H9 (cell line): ENCODE measurements around the gene VSX1. TPM values are rescaled to one million over a fixed set of nuclear protein-coding genes. Genes with fewer than 3 reads are reported as not detected.

Experiments
- DNase-seq: peaks from one replicate; pipeline ENCODE4 v3.0.0-alpha.2; 2017
- H2AFZ ChIP-seq: one replicate; pipeline ENCODE4 v1.6.1; 2013; ENCODE audit warnings: mild to moderate bottlenecking, low read length, control low read depth, moderate library complexity
- H2AK5ac ChIP-seq: 2 replicates; pipeline ENCODE4 v1.6.1; 2013; ENCODE audit warnings: low read length, control low read depth, mixed read lengths; ENCODE audit not compliant: insufficient read length
- H2BK120ac ChIP-seq: one replicate; pipeline ENCODE4 v1.6.1; 2013; ENCODE audit warnings: low read depth, mild to moderate bottlenecking, low read length, control low read depth, inconsistent platforms; ENCODE audit not compliant: poor library complexity, severe bottlenecking
- H2BK12ac ChIP-seq: 2 replicates; pipeline ENCODE4 v1.6.1; 2013; ENCODE audit warnings: low read length, control low read depth, mixed read lengths, low read depth; ENCODE audit not compliant: insufficient read length
- H2BK15ac ChIP-seq: 2 replicates; pipeline ENCODE4 v1.6.1; 2013; ENCODE audit warnings: low read depth, low read length, control low read depth
- H2BK20ac ChIP-seq: one replicate; pipeline ENCODE4 v1.6.1; 2013; ENCODE audit warnings: low read depth, mild to moderate bottlenecking, low read length, control low read depth, inconsistent platforms; ENCODE audit not compliant: poor library complexity, severe bottlenecking
- H2BK5ac ChIP-seq: 2 replicates; pipeline ENCODE4 v1.6.1; 2013; ENCODE audit warnings: low read length, control low read depth, mixed read lengths; ENCODE audit not compliant: insufficient read length
- H3K14ac ChIP-seq: 2 replicates; pipeline ENCODE4 v1.6.1; 2013; ENCODE audit warnings: low read length, control low read depth; ENCODE audit not compliant: insufficient read depth
- H3K18ac ChIP-seq: 2 replicates; pipeline ENCODE4 v1.6.1; 2013; ENCODE audit warnings: low read depth, mild to moderate bottlenecking, mixed read lengths, low read length, control low read depth; ENCODE audit not compliant: insufficient read length
- H3K23ac ChIP-seq: 2 replicates; pipeline ENCODE4 v1.6.1; 2013; ENCODE audit warnings: low read length, control low read depth, mixed read lengths, low read depth; ENCODE audit not compliant: insufficient read length
- H3K23me2 ChIP-seq: 2 replicates; pipeline ENCODE4 v1.6.1; 2013; ENCODE audit warnings: low read depth, mild to moderate bottlenecking, mixed read lengths, low read length, control low read depth; ENCODE audit not compliant: insufficient read length, poor library complexity, severe bottlenecking
- H3K27ac ChIP-seq: 2 replicates; pipeline ENCODE4 v1.5.1; 2013; ENCODE audit warnings: low read length, control low read depth, mixed read lengths, low read depth; ENCODE audit not compliant: insufficient read length
- H3K27me3 ChIP-seq: 2 replicates; pipeline ENCODE4 v1.6.1; 2013; ENCODE audit warnings: low read length, control low read depth, inconsistent platforms; ENCODE audit not compliant: insufficient read depth
- H3K4ac ChIP-seq: 2 replicates; pipeline ENCODE4 v1.6.1; 2013; ENCODE audit warnings: low read depth, mild to moderate bottlenecking, control low read depth, inconsistent platforms, low read length, moderate library complexity
- H3K4me1 ChIP-seq: 2 replicates; pipeline ENCODE4 v1.6.1; 2013; ENCODE audit warnings: low read length, control low read depth, inconsistent platforms; ENCODE audit not compliant: insufficient read depth
- H3K4me2 ChIP-seq: 2 replicates; pipeline ENCODE4 v1.6.1; 2013; ENCODE audit warnings: low read length, control low read depth, mixed read lengths; ENCODE audit not compliant: insufficient read length, insufficient read depth
- H3K56ac ChIP-seq: 2 replicates; pipeline ENCODE4 v1.6.1; 2013; ENCODE audit warnings: low read depth, mild to moderate bottlenecking, mixed read lengths, low read length, control low read depth; ENCODE audit not compliant: insufficient read length
- H3K79me1 ChIP-seq: 2 replicates; pipeline ENCODE4 v1.6.1; 2013; ENCODE audit warnings: low read depth, mild to moderate bottlenecking, moderate library complexity, low read length, control low read depth, inconsistent platforms; ENCODE audit not compliant: insufficient read depth, poor library complexity, severe bottlenecking
- H3K79me2 ChIP-seq: 2 replicates; pipeline ENCODE4 v1.6.1; 2013; ENCODE audit warnings: low read length, control low read depth, inconsistent platforms; ENCODE audit not compliant: insufficient read depth
- H3K9ac ChIP-seq: 2 replicates; pipeline ENCODE4 v1.6.1; 2013; ENCODE audit warnings: low read length, control low read depth, mixed read lengths; ENCODE audit not compliant: insufficient read length; ENCODE audit errors: extremely low read depth
- H3K9me3 ChIP-seq: one replicate; pipeline ENCODE4 v1.6.1; 2013; ENCODE audit warnings: low read depth, low read length, inconsistent platforms; ENCODE audit not compliant: control insufficient read depth
- H3T11ph ChIP-seq: one replicate; pipeline ENCODE4 v1.6.1; 2013; ENCODE audit warnings: mild to moderate bottlenecking, low read length, control low read depth, inconsistent platforms
- H4K20me1 ChIP-seq: one replicate; pipeline ENCODE4 v1.6.1; 2013; ENCODE audit not compliant: control insufficient read depth, insufficient read length, insufficient read depth
- H4K5ac ChIP-seq: 2 replicates; pipeline ENCODE4 v1.6.1; 2013; ENCODE audit warnings: low read depth, mild to moderate bottlenecking, mixed read lengths, low read length, control low read depth; ENCODE audit not compliant: insufficient read length
- H4K8ac ChIP-seq: replicated peaks from 2 replicates; pipeline ENCODE4 v1.6.1; 2013; ENCODE audit warnings: low read length, control low read depth, mixed read lengths, low read depth; ENCODE audit not compliant: insufficient read length
- H4K91ac ChIP-seq: 2 replicates; pipeline ENCODE4 v1.6.1; 2013; ENCODE audit warnings: low read depth, mild to moderate bottlenecking, moderate library complexity, mixed read lengths, low read length, control low read depth; ENCODE audit not compliant: insufficient read length
- H3K27ac Mint-ChIP-seq, 3 experiments: 2 replicates in 2 of 3; 3 replicates in 1 of 3; pipeline ENCODE4 v1.8.0; 2020 to 2021; ENCODE audit warnings: mixed read lengths in 3 of 3, mild to moderate bottlenecking in 1 of 3, moderate library complexity in 1 of 3
- H3K27me3 Mint-ChIP-seq: 2 replicates; pipeline ENCODE4 v1.8.0; 2021; ENCODE audit warnings: low read depth, mild to moderate bottlenecking, moderate library complexity, mixed read lengths
- H3K36me3 Mint-ChIP-seq, 3 experiments: 2 replicates in 2 of 3; 3 replicates in 1 of 3; pipeline ENCODE4 v1.8.0; 2020 to 2021; ENCODE audit warnings: low read depth in 3 of 3, mixed read lengths in 3 of 3; ENCODE audit not compliant: insufficient read depth in 1 of 3
- H3K4me1 Mint-ChIP-seq, 2 experiments: 2 replicates each; pipeline ENCODE4 v1.8.0; 2020; ENCODE audit warnings: mixed read lengths in 2 of 2
- H3K4me3 Mint-ChIP-seq, 2 experiments: 2 replicates in 1 of 2; 3 replicates in 1 of 2; pipeline ENCODE4 v1.8.0; 2020 to 2021; ENCODE audit warnings: mild to moderate bottlenecking in 2 of 2, mixed read lengths in 2 of 2, moderate library complexity in 1 of 2
- H3K9me3 Mint-ChIP-seq, 2 experiments: 2 replicates in 1 of 2; 3 replicates in 1 of 2; pipeline ENCODE4 v1.8.0; 2020; ENCODE audit warnings: mild to moderate bottlenecking in 2 of 2, mixed read lengths in 2 of 2, moderate library complexity in 1 of 2
- CTCF ChIP-seq: fragments of 200-600 bp; sonication (generic); conservative IDR thresholded peaks from 3 replicates; pipeline ENCODE4 v1.8.0; 2021; ENCODE audit warnings: antibody characterized with exemption, mild to moderate bottlenecking
- WGBS: extraction: QIAGEN DNeasy Blood & Tissue Kit; methylation state at CpG from one replicate; pipeline ENCODE4 v1.1.7; 2013; ENCODE audit warnings: missing lambda C conversion rate, low lambda C conversion rate, mixed read lengths; ENCODE audit not compliant: insufficient read length; ENCODE audit errors: extremely low coverage; 5-methylcytosine and 5-hydroxymethylcytosine counted together
- total RNA-seq: library from RNA; stranded (reverse); gene quantifications from 2 replicates; pipeline ENCODE4 v1.2.1, GENCODE V29; 2021

VSX1 gene
- total RNA-seq, 1 experiment from 2014 or later: not detected

- peaks cover 21% of the 10 kb centered on the region; the same call in 1 of the 2 replicates for H3K27me3 ChIP-seq
- no peaks in the 10 kb centered on the region for H3K4me1 ChIP-seq
- no peaks in the 10 kb centered on the region for H3K9me3 ChIP-seq
- H3K27ac Mint-ChIP-seq: no peak overlapping the region
- no peak overlapping the region for H2BK120ac ChIP-seq
- no peak overlapping the region for H3K14ac ChIP-seq
- peaks cover 65% of the 10 kb centered on the region for H3K27me3 Mint-ChIP-seq
- no peak overlapping the region for H3K4me2 ChIP-seq
- H3K23me2 ChIP-seq: peaks cover 7% of the 10 kb centered on the region
- H4K20me1 ChIP-seq: no peaks in the 10 kb centered on the region
- H2BK5ac ChIP-seq: no peak overlapping the region
- H2AK5ac ChIP-seq: no peak overlapping the region
- H2AFZ ChIP-seq: no peak overlapping the region
- TF ChIP-seq CTCF: no peak
- H4K8ac ChIP-seq: no peak overlapping the region
- no peaks in the 10 kb centered on the region for H3K79me2 ChIP-seq
- no CpG with 5 or more reads among the region's 16 CpGs for WGBS
- H3K4ac ChIP-seq: no peak overlapping the region
- no peak overlapping the region for H2BK20ac ChIP-seq
- no peak for DNase-seq
- H3K4me3 Mint-ChIP-seq: no peak overlapping the region
- no peak overlapping the region for H3K27ac ChIP-seq
- no peak overlapping the region for H3K18ac ChIP-seq
- H3K79me1 ChIP-seq: no peaks in the 10 kb centered on the region
- no peak overlapping the region for H3T11ph ChIP-seq
- H3K36me3 Mint-ChIP-seq: no peaks in the 10 kb centered on the region
- peaks cover 10% of the 10 kb centered on the region in 2 experiments; a peak in 3 of 4 replicates for H3K4me1 Mint-ChIP-seq
- H4K5ac ChIP-seq: no peak overlapping the region
- H4K91ac ChIP-seq: no peak overlapping the region
- H3K56ac ChIP-seq: no peak overlapping the region
- H3K9me3 Mint-ChIP-seq: no peaks in the 10 kb centered on the region
- H2BK15ac ChIP-seq: no peak overlapping the region
- no peak overlapping the region for H3K9ac ChIP-seq
- no peak overlapping the region for H2BK12ac ChIP-seq
- no peak overlapping the region for H3K23ac ChIP-seq
Measured at GRCh38 chr20:25052255-25053194, 29.4 kb downstream of the VSX1 start.
